ENCODE measurements around the gene HAPLN3. TPM values are rescaled to one million over a fixed set of nuclear protein-coding genes. Genes with fewer than 3 reads are reported as not detected.

Gene HAPLN3
- polyA plus RNA-seq, 1 experiment = 25.5 TPM

- no peak for TF ChIP-seq CTCF (IDR thresholded peaks at IDR 0.05; ENCODE audit: insufficient read depth, low read depth, low read length)
- no peaks in the 10 kb centered on the region for H3K36me3 ChIP-seq (ENCODE audit: control insufficient read depth, insufficient read depth, low read length)
- H3K4me3 ChIP-seq (ENCODE audit: low read depth, low read length) = no peak overlapping the region
- H3K27me3 ChIP-seq (ENCODE audit: control insufficient read depth, insufficient read depth, low read length) = peaks cover 4% of the 10 kb centered on the region; the same call in 1 of the 2 replicates
- DNase-seq (ENCODE audit: low read depth) = no peak
- POLR2A ChIA-PET = no interaction called here
- CTCF ChIA-PET = no interaction called here
Measured at GRCh38 chr15:88849376-88850072, 45.8 kb downstream of the HAPLN3 start.

- POLR2A ChIA-PET = no interaction called here
- no peak for TF ChIP-seq CTCF (IDR thresholded peaks at IDR 0.05; ENCODE audit: insufficient read depth, low read depth, low read length)
- no peak for DNase-seq (ENCODE audit: low read depth)
- CTCF ChIA-PET = no interaction called here
- Histone ChIP-seq H3K4me3 (ENCODE audit: low read depth, low read length) (no peak overlapping the region), H3K36me3 (ENCODE audit: control insufficient read depth, insufficient read depth, low read length) (no peaks in the 10 kb centered on the region), H3K27me3 (ENCODE audit: control insufficient read depth, insufficient read depth, low read length) (peaks cover 3% of the 10 kb centered on the region; the same call in 1 of the 2 replicates)
Measured at GRCh38 chr15:88848203-88848602, 47.1 kb downstream of the HAPLN3 start.

DNA sequence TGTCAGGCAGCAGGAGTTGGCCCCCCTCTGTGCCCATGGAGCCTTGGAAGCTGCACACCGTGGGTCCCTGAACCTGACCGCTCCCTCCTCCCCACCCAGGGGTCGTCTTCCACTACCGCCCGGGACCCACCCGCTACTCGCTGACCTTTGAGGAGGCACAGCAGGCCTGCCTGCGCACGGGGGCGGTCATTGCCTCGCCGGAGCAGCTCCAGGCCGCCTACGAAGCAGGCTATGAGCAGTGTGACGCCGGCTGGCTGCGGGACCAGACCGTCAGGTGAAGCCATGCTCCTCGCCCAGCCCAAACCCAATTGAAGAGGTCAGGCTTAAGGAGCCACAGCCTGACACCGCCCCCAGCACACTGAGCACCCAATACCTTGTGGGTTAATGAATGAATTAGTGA is 48.2 kb downstream of the HAPLN3 start:
- TF ChIP-seq CTCF (IDR thresholded peaks at IDR 0.05; ENCODE audit: insufficient read depth, low read depth, low read length) = no peak
- H3K4me3 ChIP-seq (ENCODE audit: low read depth, low read length) = no peak overlapping the region
- no peak for DNase-seq (ENCODE audit: low read depth)
- H3K36me3 ChIP-seq (ENCODE audit: control insufficient read depth, insufficient read depth, low read length) = no peaks in the 10 kb centered on the region
- CTCF ChIA-PET = no interaction called here
- no peaks in the 10 kb centered on the region; the same call in 1 of the 2 replicates for H3K27me3 ChIP-seq (ENCODE audit: control insufficient read depth, insufficient read depth, low read length)
- POLR2A ChIA-PET = no interaction called here

DNA sequence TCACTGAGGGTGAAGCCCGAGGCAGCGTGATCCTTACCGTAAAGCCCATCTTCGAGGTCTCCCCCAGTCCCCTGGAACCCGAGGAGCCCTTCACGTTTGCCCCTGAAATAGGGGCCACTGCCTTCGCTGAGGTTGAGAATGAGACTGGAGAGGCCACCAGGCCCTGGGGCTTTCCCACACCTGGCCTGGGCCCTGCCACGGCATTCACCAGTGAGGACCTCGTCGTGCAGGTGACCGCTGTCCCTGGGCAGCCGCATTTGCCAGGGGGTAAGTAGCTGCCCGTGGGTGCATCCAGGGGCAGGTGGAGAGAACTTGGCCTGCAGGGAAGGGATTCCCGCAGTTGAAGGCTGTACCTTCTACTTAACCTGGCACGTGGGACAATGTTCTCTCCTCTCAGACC is 49.7 kb downstream of the HAPLN3 start:
- no peak for DNase-seq (ENCODE audit: low read depth)
- no peak overlapping the region for H3K4me3 ChIP-seq (ENCODE audit: low read depth, low read length)
- ChIA-PET CTCF (interaction anchor here (1.0 to 1.3 kb wide), 3 partner anchors 11 to 221 kb away, joined by 3 to 5 read pairs (median 4); no protein-coding TSS in a partner anchor), POLR2A (interaction anchor here (0.6 kb wide), 1 partner anchor 103 kb away, joined by 6 read pairs; no protein-coding TSS in a partner anchor)
- no peaks in the 10 kb centered on the region for H3K36me3 ChIP-seq (ENCODE audit: control insufficient read depth, insufficient read depth, low read length)
- H3K27me3 ChIP-seq (ENCODE audit: control insufficient read depth, insufficient read depth, low read length) = no peaks in the 10 kb centered on the region; the same call in 1 of the 2 replicates
- TF ChIP-seq CTCF (IDR thresholded peaks at IDR 0.05; ENCODE audit: insufficient read depth, low read depth, low read length) = no peak

- Histone ChIP-seq H3K4me3 (ENCODE audit: low read depth, low read length) (no peak overlapping the region), H3K27me3 (ENCODE audit: control insufficient read depth, insufficient read depth, low read length) (no peaks in the 10 kb centered on the region; the same call in 1 of the 2 replicates), H3K36me3 (ENCODE audit: control insufficient read depth, insufficient read depth, low read length) (no peaks in the 10 kb centered on the region)
- TF ChIP-seq CTCF (IDR thresholded peaks at IDR 0.05; ENCODE audit: insufficient read depth, low read depth, low read length) = no peak
- ChIA-PET POLR2A (no interaction called here), CTCF (interaction anchor here (1.0 to 1.3 kb wide), 4 partner anchors 10 to 220 kb away, joined by 3 to 5 read pairs (median 4); no protein-coding TSS in a partner anchor)
- DNase-seq (ENCODE audit: low read depth) = no peak
Measured at GRCh38 chr15:88844749-88845386, 50.5 kb downstream of the HAPLN3 start.
